ENCODE measurements around the gene QSOX1. TPM values are rescaled to one million over a fixed set of nuclear protein-coding genes. Genes with fewer than 3 reads are reported as not detected.

The QSOX1 gene
- total RNA-seq, 1 experiment from 2014 or later, result 69.0 TPM

GRCh38 chr1:180215856-180216625 is 61.4 kb downstream of the QSOX1 start:
- no peak for DNase-seq (ENCODE audit: low spot score)
- Histone ChIP-seq H3K27me3 (replicated peaks; ENCODE audit: insufficient read depth, low read depth, low read length, poor library complexity) (no peaks in the 10 kb centered on the region), H3K4me1 (ENCODE audit: insufficient read depth, low read length, poor library complexity, severe bottlenecking) (no peaks in the 10 kb centered on the region), H3K36me3 (ENCODE audit: insufficient read depth, low read length, poor library complexity, severe bottlenecking) (no peaks in the 10 kb centered on the region), H3K4me3 (ENCODE audit: low read depth, low read length, poor library complexity, severe bottlenecking) (no peak overlapping the region), H3K27ac (ENCODE audit: low read depth, low read length, poor library complexity, severe bottlenecking) (no peak overlapping the region), H3K9me3 (ENCODE audit: low read depth, low read length, poor library complexity, severe bottlenecking) (no peaks in the 10 kb centered on the region)
- intact Hi-C loops (cut with micrococcal nuclease; ENCODE audit: unreplicated experiment), result no loop called here
- ChIA-PET CTCF (no interaction called here), POLR2A (ENCODE audit: low non-redundant PET) (no interaction called here)
- TF ChIP-seq, protein P1, sequence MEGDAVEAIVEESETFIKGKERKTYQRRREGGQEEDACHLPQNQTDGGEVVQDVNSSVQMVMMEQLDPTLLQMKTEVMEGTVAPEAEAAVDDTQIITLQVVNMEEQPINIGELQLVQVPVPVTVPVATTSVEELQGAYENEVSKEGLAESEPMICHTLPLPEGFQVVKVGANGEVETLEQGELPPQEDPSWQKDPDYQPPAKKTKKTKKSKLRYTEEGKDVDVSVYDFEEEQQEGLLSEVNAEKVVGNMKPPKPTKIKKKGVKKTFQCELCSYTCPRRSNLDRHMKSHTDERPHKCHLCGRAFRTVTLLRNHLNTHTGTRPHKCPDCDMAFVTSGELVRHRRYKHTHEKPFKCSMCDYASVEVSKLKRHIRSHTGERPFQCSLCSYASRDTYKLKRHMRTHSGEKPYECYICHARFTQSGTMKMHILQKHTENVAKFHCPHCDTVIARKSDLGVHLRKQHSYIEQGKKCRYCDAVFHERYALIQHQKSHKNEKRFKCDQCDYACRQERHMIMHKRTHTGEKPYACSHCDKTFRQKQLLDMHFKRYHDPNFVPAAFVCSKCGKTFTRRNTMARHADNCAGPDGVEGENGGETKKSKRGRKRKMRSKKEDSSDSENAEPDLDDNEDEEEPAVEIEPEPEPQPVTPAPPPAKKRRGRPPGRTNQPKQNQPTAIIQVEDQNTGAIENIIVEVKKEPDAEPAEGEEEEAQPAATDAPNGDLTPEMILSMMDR (conservative IDR thresholded peaks at IDR 0.05; ENCODE audit: low read depth, low read length), result no peak
- no peak for TF ChIP-seq EZH2 (IDR thresholded peaks at IDR 0.05; ENCODE audit: borderline replicate concordance, low read depth, low read length, poor library complexity, severe bottlenecking)
- no TSS peak for BruUV-seq (replicated peaks)

DNA sequence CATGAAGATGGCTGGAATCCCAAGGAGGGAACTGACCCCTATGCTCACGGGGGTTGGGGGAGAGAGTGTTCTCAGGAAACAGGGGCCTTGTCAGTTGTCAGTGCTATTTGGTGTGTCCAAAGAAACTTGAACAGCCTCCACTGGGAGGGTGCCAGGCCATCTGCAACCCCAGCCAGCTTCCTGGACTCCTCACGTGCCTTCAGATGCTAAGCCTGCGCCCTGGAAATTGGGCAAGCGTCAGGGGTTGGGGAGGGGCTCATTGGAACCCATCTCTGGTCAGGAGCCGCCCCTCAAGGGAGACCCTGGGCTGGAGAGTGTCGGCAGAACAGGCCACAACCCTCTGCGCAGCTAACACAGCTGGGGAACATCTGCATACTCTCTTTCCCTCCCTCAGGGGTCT is 62.3 kb downstream of the QSOX1 start:
- DNase-seq (ENCODE audit: low spot score), result no peak
- Histone ChIP-seq H3K36me3 (ENCODE audit: insufficient read depth, low read length, poor library complexity, severe bottlenecking) (no peaks in the 10 kb centered on the region), H3K27me3 (replicated peaks; ENCODE audit: insufficient read depth, low read depth, low read length, poor library complexity) (peaks cover 6% of the 10 kb centered on the region), H3K4me3 (ENCODE audit: low read depth, low read length, poor library complexity, severe bottlenecking) (no peak overlapping the region), H3K9me3 (ENCODE audit: low read depth, low read length, poor library complexity, severe bottlenecking) (no peaks in the 10 kb centered on the region), H3K4me1 (ENCODE audit: insufficient read depth, low read length, poor library complexity, severe bottlenecking) (no peaks in the 10 kb centered on the region), H3K27ac (ENCODE audit: low read depth, low read length, poor library complexity, severe bottlenecking) (no peak overlapping the region)
- intact Hi-C loops (cut with micrococcal nuclease; ENCODE audit: unreplicated experiment), result no loop called here
- TF ChIP-seq EZH2 (IDR thresholded peaks at IDR 0.05; ENCODE audit: borderline replicate concordance, low read depth, low read length, poor library complexity, severe bottlenecking), result no peak
- TF ChIP-seq, protein P1 (conservative IDR thresholded peaks at IDR 0.05; ENCODE audit: low read depth, low read length), result no peak
- ChIA-PET CTCF (no interaction called here), POLR2A (ENCODE audit: low non-redundant PET) (no interaction called here)
- BruUV-seq (replicated peaks), result no TSS peak

- no peaks in the 10 kb centered on the region for H3K4me1 ChIP-seq (ENCODE audit: insufficient read depth, low read length, poor library complexity, severe bottlenecking)
- ChIA-PET CTCF (no interaction called here), POLR2A (ENCODE audit: low non-redundant PET) (no interaction called here)
- no peak for TF ChIP-seq EZH2 (IDR thresholded peaks at IDR 0.05; ENCODE audit: borderline replicate concordance, low read depth, low read length, poor library complexity, severe bottlenecking)
- TF ChIP-seq, protein P1 (conservative IDR thresholded peaks at IDR 0.05; ENCODE audit: low read depth, low read length), result no peak
- no peaks in the 10 kb centered on the region for H3K9me3 ChIP-seq (ENCODE audit: low read depth, low read length, poor library complexity, severe bottlenecking)
- no peaks in the 10 kb centered on the region for H3K36me3 ChIP-seq (ENCODE audit: insufficient read depth, low read length, poor library complexity, severe bottlenecking)
- H3K27ac ChIP-seq (ENCODE audit: low read depth, low read length, poor library complexity, severe bottlenecking), result no peak overlapping the region
- H3K4me3 ChIP-seq (ENCODE audit: low read depth, low read length, poor library complexity, severe bottlenecking), result no peak overlapping the region
- DNase-seq (ENCODE audit: low spot score), result no peak
- intact Hi-C loops (cut with micrococcal nuclease; ENCODE audit: unreplicated experiment), result no loop called here
- peaks cover 23% of the 10 kb centered on the region for H3K27me3 ChIP-seq (replicated peaks; ENCODE audit: insufficient read depth, low read depth, low read length, poor library complexity)
- BruUV-seq (replicated peaks), result no TSS peak
Observed at GRCh38 chr1:180218806-180219765, 64.4 kb downstream of the QSOX1 start.
